Memory B cell (primary cell): ENCODE measurements around the gene TSSK6.
"Not testable (repeated sequence)": the region's sequence is repeated elsewhere in the genome, so short reads cannot be mapped to it uniquely, and the experiment has no call there.

ENCODE experiments used
- ATAC-seq: fragments of 150-1000 bp; cut with Tn5 transposase; 2 replicates; pipeline ENCODE4 v1.10.0; 2021; ENCODE audit warnings: low read depth, mild to moderate bottlenecking, moderate library complexity
- DNase-seq, 2 donors: peaks; one replicate each; pipeline ENCODE4 v3.0.0; 2022; ENCODE audit warnings: low spot score in 2 of 2
- H3K27ac Mint-ChIP-seq: one replicate; pipeline ENCODE4 v1.8.0; 2022; ENCODE audit warnings: mild to moderate bottlenecking, moderate library complexity, mixed read lengths
- H3K27me3 Mint-ChIP-seq: one replicate; pipeline ENCODE4 v1.8.0; 2022; ENCODE audit warnings: mixed read lengths
- H3K36me3 Mint-ChIP-seq: one replicate; pipeline ENCODE4 v1.8.0; 2022; ENCODE audit warnings: mild to moderate bottlenecking, mixed read lengths
- H3K4me1 Mint-ChIP-seq: one replicate; pipeline ENCODE4 v1.8.0; 2022; ENCODE audit warnings: mixed read lengths
- H3K4me3 Mint-ChIP-seq: one replicate; pipeline ENCODE4 v1.8.0; 2022; ENCODE audit warnings: mild to moderate bottlenecking, moderate library complexity, mixed read lengths
- H3K9me3 Mint-ChIP-seq: one replicate; pipeline ENCODE4 v1.8.0; 2022; ENCODE audit warnings: mixed read lengths

TSSK6 gene

DNA sequence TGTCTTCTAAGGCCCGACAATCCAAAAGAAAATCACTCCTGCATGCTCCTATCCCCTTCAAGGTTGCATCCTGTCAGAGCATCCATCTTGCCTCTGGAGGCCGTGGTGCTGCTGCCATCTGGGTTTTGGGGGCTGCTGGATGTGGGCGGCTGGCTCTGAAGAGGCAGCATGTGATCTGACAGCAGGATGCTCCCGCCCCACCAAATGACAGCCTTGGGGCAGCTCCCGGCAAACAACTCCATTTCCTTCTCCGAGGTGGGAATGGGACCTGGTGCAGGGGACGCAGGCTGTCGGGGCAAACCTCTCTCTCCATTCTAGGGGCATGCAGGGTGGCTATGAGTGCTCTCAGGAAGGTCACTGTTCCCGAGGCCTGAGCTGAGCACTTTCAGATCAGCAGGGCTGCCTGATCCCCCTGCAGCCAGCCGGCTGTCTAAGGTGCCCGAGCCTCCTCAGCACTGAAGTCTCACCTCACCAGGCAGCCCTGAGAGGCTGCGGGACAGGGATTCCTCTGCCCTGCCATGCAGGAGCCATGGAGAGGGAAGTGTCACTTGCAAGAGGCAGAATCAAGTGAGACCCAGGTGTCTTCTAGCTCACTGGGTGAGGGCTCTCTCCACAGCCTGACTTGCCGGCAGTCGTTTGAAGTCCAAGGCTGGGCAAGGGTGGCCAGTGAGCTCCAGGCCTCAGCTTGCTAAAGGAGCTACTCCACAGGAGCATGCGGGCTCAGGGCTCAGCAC, 28.8 kb downstream of the TSSK6 start:
- peaks cover 6% of the 10 kb centered on the region for H3K36me3 Mint-ChIP-seq
- peaks cover 35% of the 10 kb centered on the region for H3K4me1 Mint-ChIP-seq
- ATAC-seq (no peak), DNase-seq (no peak)
- no peaks in the 10 kb centered on the region for H3K9me3 Mint-ChIP-seq
- H3K27me3 Mint-ChIP-seq = no peaks in the 10 kb centered on the region
- H3K27ac Mint-ChIP-seq = peak overlapping the region; percentile 97
- no peak overlapping the region for H3K4me3 Mint-ChIP-seq

DNA sequence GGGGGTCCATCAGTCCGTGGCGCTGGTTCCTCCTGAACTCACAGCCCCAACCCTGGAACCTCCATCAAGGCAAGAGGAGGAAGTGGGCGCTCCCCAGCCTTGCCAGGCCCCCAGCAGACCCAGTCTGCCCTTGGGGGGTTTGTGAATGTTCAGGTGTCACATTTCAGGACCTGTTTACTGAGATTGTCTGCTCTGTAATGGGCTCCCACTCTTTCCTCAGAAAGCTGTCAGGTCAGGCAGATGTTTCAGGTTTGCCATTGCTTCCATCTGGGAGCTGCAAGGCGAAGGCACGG, 29.4 kb downstream of the TSSK6 start:
- Mint-ChIP-seq H3K4me3 (no peak overlapping the region), H3K27ac (no peak overlapping the region), H3K4me1 (peaks cover 37% of the 10 kb centered on the region), H3K9me3 (no peaks in the 10 kb centered on the region), H3K27me3 (no peaks in the 10 kb centered on the region), H3K36me3 (peaks cover 6% of the 10 kb centered on the region)
- DNase-seq (no peak), ATAC-seq (no peak)

DNA sequence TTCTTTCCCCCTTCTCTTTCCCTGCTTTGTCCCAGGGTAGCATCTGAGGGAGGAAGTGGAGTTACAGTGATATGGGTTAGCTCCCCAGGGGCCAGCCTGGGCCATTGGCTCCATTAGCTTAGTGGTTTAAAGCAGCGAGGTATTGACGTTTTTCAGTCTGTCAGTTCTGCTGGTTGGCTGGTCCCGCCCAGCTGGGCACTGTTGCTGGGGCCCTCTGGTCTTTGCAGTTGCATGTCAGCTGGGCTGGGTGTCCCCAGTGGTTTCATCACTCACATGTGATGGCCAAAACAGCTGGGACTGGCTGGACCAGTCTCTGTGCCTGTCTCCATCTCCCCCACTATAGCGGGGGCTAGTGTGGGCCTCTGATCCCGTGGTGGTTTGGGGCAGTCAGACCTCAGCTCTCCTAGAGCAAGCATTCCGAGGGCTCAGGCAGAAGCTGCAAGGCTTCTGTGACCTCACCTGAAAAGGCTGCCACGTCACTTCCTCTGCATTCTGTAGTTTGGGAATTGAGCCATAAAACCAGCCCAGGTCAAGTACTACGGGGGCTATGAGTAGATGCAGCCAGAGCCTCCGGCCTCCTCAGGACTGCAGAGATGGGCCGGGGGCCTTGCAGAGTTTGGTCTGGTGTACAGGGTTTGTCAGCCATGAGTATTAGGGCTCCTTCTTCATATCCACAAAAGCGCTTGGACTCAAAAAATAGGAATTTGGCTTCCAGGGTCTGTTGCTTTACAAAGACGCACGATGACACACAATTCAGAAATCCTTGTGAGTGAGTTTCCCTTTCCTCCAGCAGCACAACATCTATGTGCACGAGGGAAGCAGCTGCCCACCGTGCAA, 30.0 kb downstream of the TSSK6 start:
- peak; percentile 33 for ATAC-seq
- Mint-ChIP-seq H3K27me3 (no peaks in the 10 kb centered on the region), H3K4me3 (no peak overlapping the region), H3K4me1 (peaks cover 36% of the 10 kb centered on the region), H3K36me3 (peaks cover 6% of the 10 kb centered on the region), H3K27ac (peak overlapping the region; percentile 85), H3K9me3 (no peaks in the 10 kb centered on the region)
- no peak for DNase-seq

DNA sequence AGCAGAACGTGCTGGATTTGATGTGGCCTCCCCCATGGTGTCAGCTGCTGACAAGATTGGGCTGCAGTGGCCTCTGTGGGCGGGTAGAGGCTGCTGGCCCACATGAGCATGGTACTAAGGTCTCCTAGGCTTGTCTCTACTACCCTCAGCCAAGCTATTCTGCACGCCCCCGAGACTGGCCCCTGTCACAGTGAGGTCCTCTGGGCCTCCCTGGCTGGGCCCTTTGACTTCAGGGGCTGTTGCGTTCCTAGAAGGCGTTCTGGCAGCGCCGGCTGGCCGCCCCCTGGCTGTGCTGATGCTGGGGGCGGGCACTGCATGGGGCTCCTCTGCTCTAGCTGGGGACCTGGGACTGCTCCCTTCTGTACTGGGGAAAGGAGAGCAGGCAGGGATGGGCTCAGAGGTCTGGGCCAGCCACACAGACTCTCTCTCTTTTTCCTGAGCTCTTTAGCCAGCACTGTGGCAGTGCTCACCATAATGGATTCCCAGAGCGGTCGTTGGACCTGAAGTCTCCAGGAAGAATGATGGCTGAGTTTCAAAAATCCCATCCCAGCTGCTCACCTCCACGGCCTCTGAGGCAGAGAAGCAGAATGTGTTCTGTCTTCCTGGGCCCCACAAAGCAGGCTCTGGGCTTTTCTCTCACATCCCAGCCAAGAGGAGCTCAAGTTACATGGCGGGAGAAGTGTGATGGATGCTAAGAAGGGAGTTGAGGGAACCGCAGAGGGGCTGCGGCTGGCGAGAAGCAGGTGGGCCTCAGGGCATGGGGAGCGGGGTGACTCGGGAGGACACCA, 32.3 kb downstream of the TSSK6 start:
- H3K4me1 Mint-ChIP-seq = peaks cover 30% of the 10 kb centered on the region
- no peaks in the 10 kb centered on the region for H3K9me3 Mint-ChIP-seq
- H3K27me3 Mint-ChIP-seq = no peaks in the 10 kb centered on the region
- no peak for DNase-seq
- peak overlapping the region; percentile 67 for H3K27ac Mint-ChIP-seq
- no peak for ATAC-seq
- no peak overlapping the region for H3K4me3 Mint-ChIP-seq
- peaks cover 8% of the 10 kb centered on the region for H3K36me3 Mint-ChIP-seq

DNA sequence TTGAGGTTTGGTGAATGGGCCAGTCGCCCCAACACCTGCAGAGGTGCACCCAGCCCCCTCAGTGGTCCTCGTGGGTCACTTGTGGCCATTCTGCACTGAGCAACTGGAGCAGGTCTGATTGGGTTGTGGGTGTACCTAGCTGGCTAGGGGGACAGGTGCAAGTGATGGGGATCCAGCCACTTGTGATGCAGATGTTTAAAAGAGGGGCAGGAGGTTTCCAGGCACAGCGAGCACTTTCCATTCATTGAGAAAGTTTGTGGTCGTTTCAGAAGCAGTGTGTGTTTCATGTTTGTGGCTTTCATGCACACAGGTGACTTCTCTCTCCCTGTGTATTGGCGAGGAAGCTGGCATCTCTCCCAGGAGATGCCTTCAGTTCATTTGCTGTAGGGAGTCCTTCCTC, 34.7 kb downstream of the TSSK6 start:
- Mint-ChIP-seq H3K36me3 (peaks cover 11% of the 10 kb centered on the region), H3K9me3 (no peaks in the 10 kb centered on the region), H3K4me1 (peaks cover 36% of the 10 kb centered on the region), H3K4me3 (no peak overlapping the region), H3K27me3 (no peaks in the 10 kb centered on the region), H3K27ac (peak overlapping the region; percentile 70)
- DNase-seq (no peak), ATAC-seq (no peak)

DNA sequence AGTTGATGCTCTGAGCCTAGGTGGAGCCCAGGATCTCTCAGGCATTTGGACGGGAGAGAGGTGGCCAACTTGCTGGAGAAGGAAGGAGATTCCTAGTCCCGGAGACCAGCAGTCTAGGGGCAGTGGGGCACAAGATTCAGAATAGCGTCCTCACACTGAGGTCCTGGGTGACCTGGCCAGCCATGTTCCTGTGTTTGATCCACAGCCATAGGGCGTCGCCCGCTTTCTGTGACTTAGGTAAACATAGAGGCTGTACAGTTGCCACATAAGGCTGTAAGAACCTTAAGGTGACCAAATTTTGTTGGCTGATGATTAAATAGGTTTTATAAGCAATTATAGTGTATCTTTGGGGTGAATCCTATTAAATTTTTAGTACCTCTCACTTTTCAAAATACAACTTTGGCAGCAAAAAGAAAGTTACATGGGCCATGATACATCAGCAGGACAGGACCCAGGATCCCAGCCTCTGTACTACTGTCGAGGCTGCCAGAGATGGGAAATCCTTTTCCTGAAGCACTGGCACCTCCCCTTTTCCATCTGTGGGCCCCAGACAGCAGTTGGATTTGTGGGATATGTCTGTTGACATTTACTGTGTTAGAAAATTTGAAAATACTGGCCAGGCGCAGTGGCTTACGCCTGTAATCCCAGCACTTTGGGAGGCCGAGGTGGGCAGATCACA, 37.5 kb downstream of the TSSK6 start:
- H3K27me3 Mint-ChIP-seq = no peaks in the 10 kb centered on the region
- no peak for DNase-seq
- ATAC-seq = no peak
- H3K4me3 Mint-ChIP-seq = no peak overlapping the region
- peaks cover 34% of the 10 kb centered on the region for H3K4me1 Mint-ChIP-seq
- no peaks in the 10 kb centered on the region for H3K9me3 Mint-ChIP-seq
- H3K36me3 Mint-ChIP-seq = peaks cover 12% of the 10 kb centered on the region
- H3K27ac Mint-ChIP-seq = peak overlapping the region; percentile 26

DNA sequence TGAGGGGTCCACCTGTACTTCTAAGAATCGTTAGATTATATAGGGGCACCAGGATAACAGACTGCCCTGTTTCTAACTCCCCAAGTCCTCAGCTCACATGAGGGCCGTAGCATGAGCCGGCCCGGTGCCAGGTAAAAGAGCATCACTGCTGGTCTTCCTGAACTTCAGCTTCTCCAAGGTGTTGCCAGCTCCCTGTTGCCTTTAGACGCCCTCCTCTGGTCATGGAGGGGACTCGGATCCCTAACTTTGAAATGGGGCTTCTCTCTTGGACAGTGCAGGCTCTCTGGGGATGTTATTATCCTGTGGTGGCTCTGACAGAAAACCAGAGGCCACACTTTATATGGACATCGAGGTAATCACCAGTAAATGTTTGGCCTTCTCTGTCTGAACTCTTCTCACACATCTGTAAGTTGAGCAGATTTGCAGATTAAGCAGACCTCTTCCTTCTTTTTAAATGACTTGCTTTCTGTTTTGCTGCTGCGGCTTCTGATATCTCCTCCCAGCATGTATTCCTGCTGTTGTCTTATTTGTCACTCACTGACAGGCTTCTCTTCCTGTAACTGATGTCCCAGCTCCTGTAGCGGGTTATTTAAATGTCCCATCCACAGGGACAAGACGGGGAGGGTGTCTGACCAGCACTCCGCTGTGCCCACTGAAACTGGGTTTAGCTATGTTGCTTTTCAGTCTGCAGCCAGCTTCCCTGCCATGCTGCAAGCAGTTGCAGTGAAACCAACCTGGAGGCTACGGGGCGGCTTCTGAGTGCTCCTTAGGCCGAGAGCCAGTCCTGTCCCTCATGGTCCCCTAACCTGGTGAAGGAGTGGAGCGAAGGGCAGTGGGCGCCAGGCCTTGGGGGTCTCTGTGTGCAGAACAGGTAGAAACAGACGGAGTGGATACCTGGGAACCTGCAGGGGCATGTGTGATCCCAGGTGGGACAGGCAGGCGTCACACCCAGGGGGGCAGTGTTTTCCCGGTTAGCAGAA, 39.2 kb downstream of the TSSK6 start:
- Mint-ChIP-seq H3K4me1 (peaks cover 46% of the 10 kb centered on the region), H3K27ac (peak overlapping the region; percentile 67), H3K9me3 (no peaks in the 10 kb centered on the region), H3K4me3 (no peak overlapping the region), H3K36me3 (peaks cover 10% of the 10 kb centered on the region), H3K27me3 (no peaks in the 10 kb centered on the region)
- no peak for ATAC-seq
- no peak for DNase-seq

DNA sequence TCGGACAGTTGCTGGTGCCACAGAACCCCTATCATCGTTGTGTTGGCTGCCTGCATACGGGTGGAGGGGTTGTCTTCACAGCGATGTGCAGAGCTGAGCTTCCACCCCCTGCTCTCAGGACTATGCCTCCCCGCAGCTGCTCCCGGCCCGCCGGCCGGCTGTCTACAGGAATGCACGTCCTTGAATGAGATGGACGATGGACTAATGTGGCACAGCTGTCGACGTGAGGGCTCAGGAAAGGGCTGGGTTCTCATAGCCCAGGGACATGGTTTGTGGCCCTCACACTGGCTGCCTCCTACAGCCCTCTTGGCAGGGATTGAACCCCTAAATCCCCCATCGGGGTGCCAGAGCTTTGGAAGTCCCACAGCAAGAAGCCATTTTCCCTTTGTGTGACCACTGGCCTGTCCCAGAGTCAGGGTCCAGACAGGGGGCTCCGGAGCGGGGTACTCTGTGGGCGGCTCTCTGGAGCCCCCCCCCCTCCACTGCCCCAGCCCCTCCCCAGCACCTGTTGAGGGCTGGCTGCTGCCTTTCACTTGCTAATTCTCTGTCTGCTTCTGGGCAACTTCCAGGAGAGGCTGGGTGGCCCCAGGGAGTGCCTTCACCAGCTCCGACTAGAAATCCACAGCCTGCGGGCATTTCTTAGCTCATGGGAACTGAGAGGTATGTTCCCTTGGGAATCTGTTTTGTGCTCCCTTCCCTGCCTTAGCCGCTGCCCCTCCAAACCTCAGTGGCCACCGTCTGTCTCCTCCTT, 40.2 kb downstream of the TSSK6 start:
- peaks cover 50% of the 10 kb centered on the region for H3K4me1 Mint-ChIP-seq
- H3K4me3 Mint-ChIP-seq = no peak overlapping the region
- ATAC-seq (no peak), DNase-seq (no peak)
- no peaks in the 10 kb centered on the region for H3K27me3 Mint-ChIP-seq
- no peaks in the 10 kb centered on the region for H3K9me3 Mint-ChIP-seq
- H3K27ac Mint-ChIP-seq = peak overlapping the region; percentile 82
- peaks cover 14% of the 10 kb centered on the region for H3K36me3 Mint-ChIP-seq

DNA sequence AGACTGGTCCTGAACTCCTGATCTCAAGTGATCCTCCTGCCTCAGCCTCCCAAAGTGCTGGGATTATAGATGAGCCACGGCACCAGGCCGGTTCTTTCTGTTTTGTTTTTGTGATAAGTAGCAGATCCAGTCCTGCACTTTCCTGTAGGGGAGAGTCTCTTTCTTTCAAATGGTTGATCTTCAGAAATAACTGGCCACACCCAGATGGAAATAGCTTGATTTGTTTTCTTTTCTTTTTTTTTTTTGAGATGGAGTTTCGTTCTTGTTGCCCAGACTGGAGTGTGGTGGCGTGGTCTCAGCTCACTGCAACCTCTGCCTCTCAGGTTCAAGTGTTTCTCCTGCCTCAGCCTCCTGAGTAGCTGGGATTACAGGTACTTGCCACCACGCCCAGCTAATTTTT, 43.2 kb downstream of the TSSK6 start:
- Mint-ChIP-seq H3K4me1 (peaks cover 43% of the 10 kb centered on the region), H3K27ac (peak overlapping the region; percentile 74), H3K4me3 (peak overlapping the region; percentile 70), H3K36me3 (peaks cover 25% of the 10 kb centered on the region)
- not testable (repeated sequence) for H3K27me3 Mint-ChIP-seq, DNase-seq, H3K9me3 Mint-ChIP-seq
- peak; percentile 40 for ATAC-seq

DNA sequence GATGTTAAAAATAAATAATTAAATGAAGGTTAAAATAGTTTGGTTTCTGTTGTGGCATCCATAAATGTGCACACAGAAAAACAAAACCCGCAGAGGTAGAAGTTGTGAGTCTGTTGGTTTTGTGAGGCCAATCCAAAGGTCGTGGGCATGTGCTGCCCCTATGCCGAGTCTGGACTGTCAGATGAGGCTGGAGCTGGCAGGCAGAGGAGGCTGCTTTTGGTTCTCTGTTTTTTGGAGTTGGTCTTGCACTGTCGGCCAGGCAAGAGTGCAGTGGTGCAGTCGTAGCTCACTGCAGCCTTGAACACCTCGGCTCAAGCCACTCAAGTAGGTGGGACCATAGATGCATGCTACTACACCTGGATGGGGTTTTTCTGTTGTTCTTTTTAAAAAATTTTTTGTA, 43.7 kb downstream of the TSSK6 start:
- Mint-ChIP-seq H3K27ac (peak overlapping the region; percentile 74), H3K9me3 (peaks cover 10% of the 10 kb centered on the region), H3K27me3 (no peaks in the 10 kb centered on the region), H3K4me1 (peaks cover 41% of the 10 kb centered on the region), H3K4me3 (peak overlapping the region; percentile 70), H3K36me3 (peaks cover 30% of the 10 kb centered on the region)
- no peak for DNase-seq
- ATAC-seq = peak; percentile 73

DNA sequence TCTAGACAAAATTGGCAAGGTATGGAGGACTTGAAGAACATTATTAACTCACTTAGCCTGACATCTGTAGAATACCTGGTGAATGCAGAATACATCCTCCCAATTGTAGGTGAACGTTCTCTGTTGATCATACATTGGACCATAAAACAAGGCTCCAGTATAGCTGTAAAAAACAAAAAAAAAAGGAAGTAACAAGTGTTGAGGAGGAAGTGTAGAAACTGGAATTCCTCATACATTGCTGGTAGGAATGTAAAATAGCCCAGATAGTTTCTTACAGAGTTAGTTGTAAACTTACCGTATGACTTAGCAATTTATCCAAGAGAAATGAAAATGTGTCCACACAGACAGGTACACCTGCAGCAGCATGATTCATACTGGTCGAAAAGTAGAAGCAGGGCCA, 44.8 kb downstream of the TSSK6 start:
- Mint-ChIP-seq H3K4me3 (peak overlapping the region; percentile 75), H3K27me3 (no peaks in the 10 kb centered on the region), H3K9me3 (peaks cover 10% of the 10 kb centered on the region), H3K4me1 (peaks cover 38% of the 10 kb centered on the region), H3K27ac (peak overlapping the region; percentile 74), H3K36me3 (peaks cover 38% of the 10 kb centered on the region)
- ATAC-seq (peak; percentile 30), DNase-seq (no peak)

DNA sequence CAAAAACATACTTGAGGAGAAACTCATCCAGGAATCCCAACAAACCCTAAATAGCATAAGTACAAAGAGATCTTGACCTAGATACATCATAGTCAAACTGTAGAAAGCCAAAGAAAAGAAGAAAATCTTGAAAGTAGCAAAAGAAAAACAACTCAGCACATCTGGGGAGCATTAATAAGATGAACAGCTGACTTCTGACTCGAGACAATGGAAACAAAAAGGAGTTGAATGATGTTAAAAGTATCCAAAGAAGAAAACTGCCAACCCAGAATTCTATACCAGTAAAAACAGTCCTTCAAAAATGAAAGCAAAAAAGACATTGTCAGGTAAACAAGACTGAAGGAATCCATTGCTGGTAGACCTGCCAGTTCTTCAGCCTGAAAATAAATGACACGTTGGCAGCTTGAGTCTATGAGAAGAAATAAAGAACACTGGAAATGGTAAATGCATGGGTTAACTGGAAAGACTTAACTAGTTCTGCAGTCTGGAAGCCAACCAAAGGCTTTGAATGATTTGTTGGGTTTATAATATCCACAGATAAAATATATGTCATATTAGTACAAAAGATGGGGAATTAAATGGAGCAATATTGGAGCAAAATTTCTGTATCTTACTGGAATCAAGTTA, 46.8 kb downstream of the TSSK6 start:
- no peaks in the 10 kb centered on the region for H3K27me3 Mint-ChIP-seq
- H3K4me1 Mint-ChIP-seq = peaks cover 34% of the 10 kb centered on the region
- H3K36me3 Mint-ChIP-seq = peaks cover 45% of the 10 kb centered on the region
- ATAC-seq = no peak
- no peak overlapping the region for H3K27ac Mint-ChIP-seq
- peaks cover 10% of the 10 kb centered on the region for H3K9me3 Mint-ChIP-seq
- no peak overlapping the region for H3K4me3 Mint-ChIP-seq
- DNase-seq = no peak
